ENCODE measurements around the gene WDR87. TPM values are rescaled to one million over a fixed set of nuclear protein-coding genes. Genes with fewer than 3 reads are reported as not detected.
"Not testable (repeated sequence)": the region's sequence is repeated elsewhere in the genome, so short reads cannot be mapped to it uniquely, and the experiment has no call there.

The WDR87 gene
- polyA plus RNA-seq, 1 donor from 2014 or later, result not detected

- H3K4me3 Mint-ChIP-seq, result peak overlapping the region in 2 of 4 donors; percentile 10 to 65
- H3K36me3 Mint-ChIP-seq, H3K27me3 Mint-ChIP-seq, H3K9me3 Mint-ChIP-seq: not testable (repeated sequence)
- peak overlapping the region in 1 of 3 donors; percentile 68 for H3K27ac Mint-ChIP-seq
- H3K4me1 Mint-ChIP-seq, result peaks cover 37 to 61% (median 58%) of the 10 kb centered on the region in 3 donors
These were observed 18.2 kb upstream of the WDR87 start for GRCh38 chr19:37924573-37924972.

GRCh38 chr19:37920591-37921450 is 14.4 kb upstream of the WDR87 start:
- H3K27ac Mint-ChIP-seq, result peak overlapping the region; percentile 87 to 96 (median 91)
- H3K4me1 Mint-ChIP-seq, result peaks cover 35 to 50% (median 48%) of the 10 kb centered on the region in 3 donors
- no peaks in the 10 kb centered on the region for H3K27me3 Mint-ChIP-seq
- peaks cover 5% of the 10 kb centered on the region for H3K36me3 Mint-ChIP-seq
- H3K9me3 Mint-ChIP-seq, result peaks cover 0 to 2% (median 0%) of the 10 kb centered on the region in 3 donors
- peak overlapping the region; percentile 61 to 93 (median 75) for H3K4me3 Mint-ChIP-seq

GRCh38 chr19:37914908-37915307 is 8.5 kb upstream of the WDR87 start:
- H3K27ac Mint-ChIP-seq, result peak overlapping the region; percentile 46 to 91 (median 87)
- no peaks in the 10 kb centered on the region for H3K27me3 Mint-ChIP-seq
- peaks cover 11% of the 10 kb centered on the region for H3K36me3 Mint-ChIP-seq
- peak overlapping the region; percentile 66 to 97 (median 82) for H3K4me3 Mint-ChIP-seq
- H3K9me3 Mint-ChIP-seq, result no peaks in the 10 kb centered on the region
- H3K4me1 Mint-ChIP-seq, result peaks cover 45 to 58% (median 53%) of the 10 kb centered on the region in 3 donors

- peaks cover 57 to 61% (median 57%) of the 10 kb centered on the region in 3 donors for H3K4me1 Mint-ChIP-seq
- H3K9me3 Mint-ChIP-seq, result no peaks in the 10 kb centered on the region
- H3K27ac Mint-ChIP-seq, result peak overlapping the region; percentile 63 to 97 (median 87)
- H3K36me3 Mint-ChIP-seq, result peaks cover 3% of the 10 kb centered on the region
- peak overlapping the region in 3 of 4 donors; percentile 86 to 99 (median 99) for H3K4me3 Mint-ChIP-seq
- H3K27me3 Mint-ChIP-seq, result no peaks in the 10 kb centered on the region
These were observed 3.3 kb upstream of the WDR87 start for GRCh38 chr19:37909661-37910199.

GRCh38 chr19:37907735-37908455 is 1.5 kb upstream of the WDR87 start:
- no peaks in the 10 kb centered on the region for H3K9me3 Mint-ChIP-seq
- H3K27me3 Mint-ChIP-seq, result no peaks in the 10 kb centered on the region
- H3K4me3 Mint-ChIP-seq, result peak overlapping the region; percentile 95 to 99 (median 98)
- peaks cover 46 to 55% (median 53%) of the 10 kb centered on the region in 3 donors for H3K4me1 Mint-ChIP-seq
- H3K27ac Mint-ChIP-seq, result peak overlapping the region; percentile 62 to 97 (median 76)
- peaks cover 2% of the 10 kb centered on the region for H3K36me3 Mint-ChIP-seq

- Mint-ChIP-seq H3K9me3 (no peaks in the 10 kb centered on the region), H3K27me3 (no peaks in the 10 kb centered on the region), H3K4me1 (peaks cover 42 to 53% (median 49%) of the 10 kb centered on the region in 3 donors), H3K27ac (peak within 1 kb of the TSS; percentile 93 to 97 (median 94)), H3K4me3 (peak within 1 kb of the TSS; percentile 95 to 99 (median 98)), H3K36me3 (no peaks in the 10 kb centered on the region)
These were observed 708 bp upstream of the WDR87 start, which contains the start of gene SIPA1L3 for GRCh38 chr19:37906869-37907734. SIPA1L3 (plus strand) TSS chr19:37907208; CDS start chr19:38081566, 174,358 bp downstream.

- Mint-ChIP-seq H3K4me3 (peak overlapping the region in 1 of 4 donors; percentile 75), H3K36me3 (no peaks in the 10 kb centered on the region), H3K4me1 (peaks cover 19 to 31% (median 23%) of the 10 kb centered on the region in 3 donors), H3K27ac (peak overlapping the region in 2 of 3 donors; percentile 1 to 83), H3K9me3 (no peaks in the 10 kb centered on the region), H3K27me3 (no peaks in the 10 kb centered on the region)
These were observed 3.3 kb downstream of the WDR87 start for GRCh38 chr19:37903096-37903495.

- Mint-ChIP-seq H3K27me3 (no peaks in the 10 kb centered on the region), H3K4me1 (peaks cover 16 to 29% (median 20%) of the 10 kb centered on the region in 3 donors), H3K9me3 (no peaks in the 10 kb centered on the region), H3K4me3 (peak overlapping the region in 3 of 4 donors; percentile 36 to 75 (median 49)), H3K36me3 (no peaks in the 10 kb centered on the region), H3K27ac (peak overlapping the region in 2 of 3 donors; percentile 40 to 83)
These were observed 3.7 kb downstream of the WDR87 start for GRCh38 chr19:37902668-37903067.

GRCh38 chr19:37899966-37900365 is 6.4 kb downstream of the WDR87 start:
- Mint-ChIP-seq H3K36me3 (no peaks in the 10 kb centered on the region), H3K4me1 (peaks cover 9 to 16% (median 11%) of the 10 kb centered on the region in 3 donors), H3K27me3 (no peaks in the 10 kb centered on the region), H3K4me3 (no peak overlapping the region), H3K27ac (no peak overlapping the region), H3K9me3 (no peaks in the 10 kb centered on the region)

GRCh38 chr19:37899453-37899852 is 6.9 kb downstream of the WDR87 start:
- no peaks in the 10 kb centered on the region for H3K36me3 Mint-ChIP-seq
- no peaks in the 10 kb centered on the region for H3K9me3 Mint-ChIP-seq
- H3K4me3 Mint-ChIP-seq, result peak overlapping the region in 1 of 4 donors; percentile 39
- no peaks in the 10 kb centered on the region for H3K27me3 Mint-ChIP-seq
- peaks cover 9 to 16% (median 11%) of the 10 kb centered on the region in 3 donors for H3K4me1 Mint-ChIP-seq
- H3K27ac Mint-ChIP-seq, result no peak overlapping the region

- Mint-ChIP-seq H3K27me3 (peaks cover 6% of the 10 kb centered on the region), H3K27ac (no peak overlapping the region), H3K9me3 (no peaks in the 10 kb centered on the region), H3K4me3 (no peak overlapping the region), H3K4me1 (peaks cover 4 to 7% (median 6%) of the 10 kb centered on the region in 3 donors), H3K36me3 (no peaks in the 10 kb centered on the region)
These were observed 10.2 kb downstream of the WDR87 start for GRCh38 chr19:37896180-37896579.

- peaks cover 6% of the 10 kb centered on the region for H3K27me3 Mint-ChIP-seq
- H3K36me3 Mint-ChIP-seq, result no peaks in the 10 kb centered on the region
- H3K9me3 Mint-ChIP-seq, result no peaks in the 10 kb centered on the region
- no peak overlapping the region for H3K4me3 Mint-ChIP-seq
- H3K27ac Mint-ChIP-seq, result peak overlapping the region in 1 of 3 donors; percentile 17
- H3K4me1 Mint-ChIP-seq, result peaks cover 4 to 7% (median 6%) of the 10 kb centered on the region in 3 donors
These were observed 12.4 kb downstream of the WDR87 start for GRCh38 chr19:37893845-37894575.

GRCh38 chr19:37886571-37886970 is 19.8 kb downstream of the WDR87 start:
- Mint-ChIP-seq H3K4me3 (no peak overlapping the region), H3K4me1 (no peaks in the 10 kb centered on the region), H3K27me3 (no peaks in the 10 kb centered on the region), H3K36me3 (no peaks in the 10 kb centered on the region), H3K9me3 (peaks cover 0 to 3% (median 0%) of the 10 kb centered on the region in 3 donors), H3K27ac (no peak overlapping the region)
